GM23338 (cell line): ENCODE measurements around the gene UBE3C. TPM values are rescaled to one million over a fixed set of nuclear protein-coding genes. Genes with fewer than 3 reads are reported as not detected.
"Not testable (repeated sequence)": the region's sequence is repeated elsewhere in the genome, so short reads cannot be mapped to it uniquely, and the experiment has no call there.

Source experiments
- ATAC-seq: fragments of 200-7000 bp; cut with Tn5 transposase; 3 replicates; pipeline ENCODE4 v1.9.1; 2020
- DNase-seq: peaks from one replicate; pipeline ENCODE4 v3.0.0-alpha.2; 2015; ENCODE audit warnings: low spot score
- H2AFZ ChIP-seq: fragments of 200-600 bp; sonication (generic); 2 replicates; pipeline ENCODE4 v1.8.0; 2016; ENCODE audit warnings: antibody characterized with exemption, mild to moderate bottlenecking, moderate library complexity
- H3F3A ChIP-seq: fragments of 200-600 bp; sonication (generic); replicated peaks from 2 replicates; pipeline ENCODE4 v1.8.0; 2017; ENCODE audit warnings: antibody characterized with exemption, mixed run types, low read depth
- H3K27ac ChIP-seq: fragments of 200-600 bp; sonication (generic); 2 replicates; pipeline ENCODE4 v1.6.1; 2016; ENCODE audit warnings: low read depth
- H3K27me3 ChIP-seq: fragments of 200-600 bp; sonication (generic); 2 replicates; pipeline ENCODE4 v1.8.0; 2016; ENCODE audit warnings: mild to moderate bottlenecking, mixed run types, moderate library complexity; ENCODE audit not compliant: insufficient read depth
- H3K36me3 ChIP-seq: fragments of 200-600 bp; sonication (generic); 2 replicates; pipeline ENCODE4 v1.8.0; 2016; ENCODE audit warnings: mild to moderate bottlenecking; ENCODE audit not compliant: insufficient read depth
- H3K4me1 ChIP-seq: fragments of 200-600 bp; sonication (generic); 2 replicates; pipeline ENCODE4 v1.8.0; 2016; ENCODE audit warnings: mild to moderate bottlenecking, moderate library complexity; ENCODE audit not compliant: insufficient read depth
- H3K4me2 ChIP-seq: fragments of 200-600 bp; sonication (generic); 2 replicates; pipeline ENCODE4 v1.7.1; 2017; ENCODE audit warnings: mixed run types
- H3K4me3 ChIP-seq: fragments of 200-600 bp; sonication (generic); 2 replicates; pipeline ENCODE4 v1.6.1; 2016; ENCODE audit warnings: mixed run types
- H3K79me2 ChIP-seq: fragments of 200-600 bp; sonication (generic); replicated peaks from 2 replicates; pipeline ENCODE4 v1.8.0; 2017; ENCODE audit warnings: mild to moderate bottlenecking; ENCODE audit not compliant: insufficient read depth
- H3K9me2 ChIP-seq: fragments of 200-600 bp; sonication (generic); 2 replicates; pipeline ENCODE4 v1.8.0; 2017; ENCODE audit not compliant: insufficient read depth
- H4K20me1 ChIP-seq: fragments of 200-600 bp; sonication (generic); replicated peaks from 2 replicates; pipeline ENCODE4 v1.8.0; 2017; ENCODE audit warnings: mild to moderate bottlenecking; ENCODE audit not compliant: insufficient read depth
- H3K27ac Mint-ChIP-seq: 2 replicates; pipeline ENCODE4 v1.8.0; 2020; ENCODE audit warnings: inconsistent platforms, mild to moderate bottlenecking, moderate library complexity, mixed read lengths
- H3K27me3 Mint-ChIP-seq: 3 replicates; pipeline ENCODE4 v1.8.0; 2022; ENCODE audit warnings: low read depth, mild to moderate bottlenecking, moderate library complexity, mixed read lengths, inconsistent platforms; ENCODE audit not compliant: insufficient read depth, poor library complexity
- H3K36me3 Mint-ChIP-seq: 3 replicates; pipeline ENCODE4 v1.8.0; 2021; ENCODE audit warnings: low read depth, mild to moderate bottlenecking, inconsistent platforms, moderate library complexity, mixed read lengths
- H3K4me1 Mint-ChIP-seq: 3 replicates; pipeline ENCODE4 v1.8.0; 2020; ENCODE audit warnings: mild to moderate bottlenecking, inconsistent platforms, mixed read lengths
- H3K4me3 Mint-ChIP-seq: 3 replicates; pipeline ENCODE4 v1.8.0; 2021; ENCODE audit warnings: moderate library complexity, mild to moderate bottlenecking, inconsistent platforms, mixed read lengths
- H3K9me3 Mint-ChIP-seq: 3 replicates; pipeline ENCODE4 v1.8.0; 2020; ENCODE audit warnings: moderate library complexity, mild to moderate bottlenecking, inconsistent platforms, mixed read lengths
- CREB1 ChIP-seq: fragments of 250-450 bp; sonication (Bioruptor Pico); IDR thresholded peaks from 2 replicates; pipeline ENCODE4 v1.5.0; 2020; ENCODE audit warnings: low read depth, mild to moderate bottlenecking, moderate library complexity
- EZH2 ChIP-seq: fragments of 200-600 bp; sonication (generic); IDR thresholded peaks from one replicate; pipeline ENCODE4 v1.8.0; 2017; ENCODE audit warnings: antibody characterized with exemption, mild to moderate bottlenecking, low read depth; ENCODE audit not compliant: unreplicated experiment
- EZH2phosphoT487 ChIP-seq: fragments of 200-600 bp; sonication (generic); IDR thresholded peaks from one replicate; pipeline ENCODE4 v1.8.1; 2018; ENCODE audit warnings: antibody characterized with exemption; ENCODE audit not compliant: unreplicated experiment
- NANOG ChIP-seq: IDR thresholded peaks from 2 replicates; pipeline ENCODE4 v1.6.1; 2016; ENCODE audit warnings: antibody characterized with exemption, borderline replicate concordance
- POLR2AphosphoS5 ChIP-seq: IDR thresholded peaks from 2 replicates; pipeline ENCODE4 v1.6.1; 2016; ENCODE audit warnings: antibody characterized with exemption, low read depth
- STAT1 ChIP-seq: IDR thresholded peaks from one replicate; pipeline ENCODE4 v1.6.1; 2016; ENCODE audit warnings: antibody characterized with exemption; ENCODE audit not compliant: unreplicated experiment
- ZNF331 ChIP-seq: fragments of 250-450 bp; sonication (Bioruptor Pico); IDR thresholded peaks from 2 replicates; pipeline ENCODE4 v1.5.0; 2020; ENCODE audit warnings: low read depth, mild to moderate bottlenecking, moderate library complexity
- ZNF462 ChIP-seq: fragments of 250-450 bp; sonication (Bioruptor Pico); IDR thresholded peaks from 2 replicates; pipeline ENCODE4 v1.5.0; 2020; ENCODE audit warnings: mild to moderate bottlenecking, moderate library complexity
- polyA plus RNA-seq: library from polyadenylated mRNA; unstranded; fragments of >200 nt; fragmentation: Nextera tagmentation; extraction: Ambion mirVana; gene quantifications from 2 replicates; pipeline ENCODE4 v1.2.1, GENCODE V29; 2016
- total RNA-seq: library from RNA; depleted of rRNA; stranded (reverse); fragments of >200 nt; shearing (Covaris generic); gene quantifications from 2 replicates; pipeline ENCODE4 v1.2.3, GENCODE V29; 2014
- TF ChIP-seq, protein P1 (sequence below): IDR thresholded peaks from one replicate; pipeline ENCODE4 v1.6.1; 2018; ENCODE audit warnings: antibody characterized with exemption; ENCODE audit not compliant: unreplicated experiment
- TF ChIP-seq, protein P2 (sequence below), 2 experiments: fragments of 200-600 bp in 1 of 2; sonication (generic) in 1 of 2; conservative IDR thresholded peaks; 2 replicates each; pipeline versions ENCODE4 v1.5.1 to v1.6.1; 2016 to 2017; ENCODE audit warnings: antibody characterized with exemption in 2 of 2, low read depth in 2 of 2, mild to moderate bottlenecking in 2 of 2, moderate library complexity in 1 of 2

The UBE3C gene
- total and polyA plus RNA-seq, 2 experiments from 2014 or later = 16.8 to 76.9 TPM

- no peak for TF ChIP-seq ZNF462 (CRISPR knock-in tag)
These were observed 41.7 kb upstream of the UBE3C start (continued) for GRCh38 chr7:157097056-157097329.

GRCh38 chr7:157097569-157097968 is 41.2 kb upstream of the UBE3C start:
- DNase-seq (no peak), ATAC-seq (no peak; the same call in 2 of the 3 replicates)
- Histone ChIP-seq H3K79me2 (no peaks in the 10 kb centered on the region), H3K36me3 (no peaks in the 10 kb centered on the region), H3K4me1 (no peaks in the 10 kb centered on the region), H3K9me2 (no peaks in the 10 kb centered on the region), H3K4me2 (no peak overlapping the region), H3K4me3 (no peak overlapping the region), H3F3A (no peaks in the 10 kb centered on the region), H3K27ac (no peak overlapping the region), H4K20me1 (no peaks in the 10 kb centered on the region), H3K27me3 (no peaks in the 10 kb centered on the region), H2AFZ (no peak overlapping the region)
- peaks cover 6% of the 10 kb centered on the region for H3K27me3 Mint-ChIP-seq
- H3K36me3 Mint-ChIP-seq = peaks cover 8% of the 10 kb centered on the region; the same call in 2 of the 3 replicates
- H3K4me3 Mint-ChIP-seq = no peak overlapping the region
- H3K9me3 Mint-ChIP-seq = peaks cover 24% of the 10 kb centered on the region
- no peak overlapping the region for H3K27ac Mint-ChIP-seq
- TF ChIP-seq EZH2 (no peak), STAT1 (no peak), NANOG (no peak), POLR2AphosphoS5 (no peak), ZNF331 (CRISPR knock-in tag) (no peak), EZH2phosphoT487 (no peak), CREB1 (no peak)
- TF ChIP-seq, protein P1, sequence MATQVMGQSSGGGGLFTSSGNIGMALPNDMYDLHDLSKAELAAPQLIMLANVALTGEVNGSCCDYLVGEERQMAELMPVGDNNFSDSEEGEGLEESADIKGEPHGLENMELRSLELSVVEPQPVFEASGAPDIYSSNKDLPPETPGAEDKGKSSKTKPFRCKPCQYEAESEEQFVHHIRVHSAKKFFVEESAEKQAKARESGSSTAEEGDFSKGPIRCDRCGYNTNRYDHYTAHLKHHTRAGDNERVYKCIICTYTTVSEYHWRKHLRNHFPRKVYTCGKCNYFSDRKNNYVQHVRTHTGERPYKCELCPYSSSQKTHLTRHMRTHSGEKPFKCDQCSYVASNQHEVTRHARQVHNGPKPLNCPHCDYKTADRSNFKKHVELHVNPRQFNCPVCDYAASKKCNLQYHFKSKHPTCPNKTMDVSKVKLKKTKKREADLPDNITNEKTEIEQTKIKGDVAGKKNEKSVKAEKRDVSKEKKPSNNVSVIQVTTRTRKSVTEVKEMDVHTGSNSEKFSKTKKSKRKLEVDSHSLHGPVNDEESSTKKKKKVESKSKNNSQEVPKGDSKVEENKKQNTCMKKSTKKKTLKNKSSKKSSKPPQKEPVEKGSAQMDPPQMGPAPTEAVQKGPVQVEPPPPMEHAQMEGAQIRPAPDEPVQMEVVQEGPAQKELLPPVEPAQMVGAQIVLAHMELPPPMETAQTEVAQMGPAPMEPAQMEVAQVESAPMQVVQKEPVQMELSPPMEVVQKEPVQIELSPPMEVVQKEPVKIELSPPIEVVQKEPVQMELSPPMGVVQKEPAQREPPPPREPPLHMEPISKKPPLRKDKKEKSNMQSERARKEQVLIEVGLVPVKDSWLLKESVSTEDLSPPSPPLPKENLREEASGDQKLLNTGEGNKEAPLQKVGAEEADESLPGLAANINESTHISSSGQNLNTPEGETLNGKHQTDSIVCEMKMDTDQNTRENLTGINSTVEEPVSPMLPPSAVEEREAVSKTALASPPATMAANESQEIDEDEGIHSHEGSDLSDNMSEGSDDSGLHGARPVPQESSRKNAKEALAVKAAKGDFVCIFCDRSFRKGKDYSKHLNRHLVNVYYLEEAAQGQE = no peak
- TF ChIP-seq, protein P2, sequence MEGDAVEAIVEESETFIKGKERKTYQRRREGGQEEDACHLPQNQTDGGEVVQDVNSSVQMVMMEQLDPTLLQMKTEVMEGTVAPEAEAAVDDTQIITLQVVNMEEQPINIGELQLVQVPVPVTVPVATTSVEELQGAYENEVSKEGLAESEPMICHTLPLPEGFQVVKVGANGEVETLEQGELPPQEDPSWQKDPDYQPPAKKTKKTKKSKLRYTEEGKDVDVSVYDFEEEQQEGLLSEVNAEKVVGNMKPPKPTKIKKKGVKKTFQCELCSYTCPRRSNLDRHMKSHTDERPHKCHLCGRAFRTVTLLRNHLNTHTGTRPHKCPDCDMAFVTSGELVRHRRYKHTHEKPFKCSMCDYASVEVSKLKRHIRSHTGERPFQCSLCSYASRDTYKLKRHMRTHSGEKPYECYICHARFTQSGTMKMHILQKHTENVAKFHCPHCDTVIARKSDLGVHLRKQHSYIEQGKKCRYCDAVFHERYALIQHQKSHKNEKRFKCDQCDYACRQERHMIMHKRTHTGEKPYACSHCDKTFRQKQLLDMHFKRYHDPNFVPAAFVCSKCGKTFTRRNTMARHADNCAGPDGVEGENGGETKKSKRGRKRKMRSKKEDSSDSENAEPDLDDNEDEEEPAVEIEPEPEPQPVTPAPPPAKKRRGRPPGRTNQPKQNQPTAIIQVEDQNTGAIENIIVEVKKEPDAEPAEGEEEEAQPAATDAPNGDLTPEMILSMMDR (conservative IDR thresholded peaks at IDR 0.05; ENCODE audit: low read depth in 2 of 2) = no peak
- no peaks in the 10 kb centered on the region for H3K4me1 Mint-ChIP-seq

- H2AFZ ChIP-seq, H3F3A ChIP-seq, H3K4me3 ChIP-seq, H3K27me3 ChIP-seq, H3K36me3 ChIP-seq, DNase-seq, ATAC-seq, H3K27ac ChIP-seq, H3K4me1 ChIP-seq, H3K27me3 Mint-ChIP-seq, H3K4me3 Mint-ChIP-seq, H3K36me3 Mint-ChIP-seq, H4K20me1 ChIP-seq, H3K27ac Mint-ChIP-seq, H3K4me2 ChIP-seq, H3K9me2 ChIP-seq, H3K4me1 Mint-ChIP-seq, H3K79me2 ChIP-seq: not testable (repeated sequence)
- H3K9me3 Mint-ChIP-seq = peaks cover 14% of the 10 kb centered on the region
These were observed 38.7 kb upstream of the UBE3C start for GRCh38 chr7:157100005-157100404.
